GM18870 (cell line): ENCODE data around the gene TMBIM4.

Experiments used
- ATAC-seq: cut with Tn5 transposase; IDR thresholded peaks from one replicate; pipeline ENCODE4 v1.9.1; 2021; ENCODE audit warnings: moderate library complexity; ENCODE audit not compliant: unreplicated experiment

TMBIM4 gene

GRCh38 chr12:66142826-66143225, 27.0 kb downstream of the TMBIM4 start:
- ATAC-seq: no peak

- ATAC-seq: no peak
Measured at GRCh38 chr12:66141299-66141698, 28.5 kb downstream of the TMBIM4 start.

DNA sequence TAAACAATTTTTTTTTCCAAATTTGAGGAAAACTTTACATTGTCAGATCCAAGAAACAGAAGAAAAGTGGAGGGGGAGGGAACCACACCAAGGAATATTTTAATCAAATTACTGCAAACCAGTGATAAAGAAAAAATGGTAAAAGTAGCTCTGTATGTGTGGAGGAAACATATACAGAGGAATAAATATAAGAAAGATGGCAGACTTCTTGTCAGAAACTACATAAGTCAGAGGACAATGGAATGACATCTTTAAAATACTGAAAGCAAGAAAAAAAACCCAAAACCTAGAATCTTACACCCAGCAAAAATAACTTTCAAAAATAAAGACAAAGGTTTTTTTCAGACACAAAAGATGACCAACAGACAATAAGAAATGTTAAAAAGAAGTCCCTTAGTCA, 29.1 kb downstream of the TMBIM4 start:
- no peak for ATAC-seq

DNA sequence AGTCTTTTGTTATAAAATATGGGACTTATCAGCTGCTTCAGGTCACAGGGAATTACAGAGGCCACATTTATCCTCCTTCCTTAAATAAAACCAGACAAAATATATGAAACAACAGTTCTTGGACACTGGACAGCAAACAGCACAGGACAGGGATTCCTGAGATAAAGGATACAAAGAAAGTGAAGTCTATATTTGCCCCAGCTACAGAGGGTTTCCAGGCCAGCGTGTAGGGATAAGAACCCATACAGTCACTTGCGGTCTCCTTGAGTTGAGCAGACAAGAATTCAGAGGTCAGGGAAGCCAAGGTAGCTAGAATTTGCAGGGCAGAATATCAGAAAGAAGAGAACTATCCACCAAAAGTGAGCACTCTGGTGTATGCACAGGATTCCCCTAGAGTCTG, 30.5 kb downstream of the TMBIM4 start:
- ATAC-seq: no peak

- ATAC-seq: no peak
Measured at GRCh38 chr12:66137937-66138336, 31.9 kb downstream of the TMBIM4 start.

DNA sequence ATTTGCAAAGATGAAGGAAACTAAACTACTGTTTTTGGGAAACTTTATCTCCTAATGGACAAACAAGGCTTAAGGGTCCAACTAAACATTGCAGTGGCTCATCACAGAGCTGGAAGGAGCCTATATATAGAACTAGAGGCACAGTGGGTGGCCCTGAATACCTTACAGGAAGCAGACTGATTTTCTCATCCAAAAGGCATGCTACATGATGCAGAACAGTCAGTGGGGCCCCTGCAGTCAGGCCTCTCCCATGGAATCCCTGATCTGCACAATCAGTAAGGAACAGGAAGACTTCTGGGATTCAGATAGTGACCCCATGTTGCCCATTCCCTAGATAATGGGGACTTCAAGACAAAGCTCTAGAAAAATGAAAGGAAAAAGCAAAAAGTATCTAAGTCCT, 37.4 kb downstream of the TMBIM4 start:
- no peak for ATAC-seq

DNA sequence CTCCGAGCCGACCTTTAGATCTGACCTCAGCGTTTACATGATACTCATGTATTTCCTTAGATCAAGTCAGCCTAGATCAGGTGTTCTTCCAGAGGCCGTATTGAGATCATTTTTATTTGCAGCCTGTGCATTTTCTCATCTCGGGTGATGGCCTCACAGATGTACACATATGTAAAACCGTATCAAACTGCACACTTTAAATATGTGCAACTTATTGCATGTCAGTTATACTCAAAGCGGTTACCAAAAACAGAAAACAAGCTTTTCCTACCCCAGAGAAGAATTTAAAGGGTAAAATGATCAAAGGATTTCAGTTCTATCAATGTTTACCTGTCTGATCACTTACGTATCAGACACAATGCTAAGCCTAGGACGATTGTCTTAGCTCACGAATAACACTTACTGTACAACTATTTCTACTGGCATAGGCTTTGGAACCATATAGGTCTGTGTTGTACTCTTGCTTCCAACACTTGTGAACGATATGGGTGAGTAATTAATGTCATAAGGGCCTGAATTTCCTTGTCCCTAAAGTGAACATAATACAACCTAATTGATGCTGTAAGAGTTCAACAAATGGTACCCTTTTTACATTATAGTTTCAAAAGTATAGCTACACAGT, 38.6 kb downstream of the TMBIM4 start:
- peak; percentile 5 for ATAC-seq

GRCh38 chr12:66130267-66131066, 39.3 kb downstream of the TMBIM4 start, which contains the start of gene LLPH:
TSS of gene LLPH (minus strand) at chr12:66130750. CDS start at chr12:66129106, 1,644 bp downstream.
- ATAC-seq: peak; percentile 89

DNA sequence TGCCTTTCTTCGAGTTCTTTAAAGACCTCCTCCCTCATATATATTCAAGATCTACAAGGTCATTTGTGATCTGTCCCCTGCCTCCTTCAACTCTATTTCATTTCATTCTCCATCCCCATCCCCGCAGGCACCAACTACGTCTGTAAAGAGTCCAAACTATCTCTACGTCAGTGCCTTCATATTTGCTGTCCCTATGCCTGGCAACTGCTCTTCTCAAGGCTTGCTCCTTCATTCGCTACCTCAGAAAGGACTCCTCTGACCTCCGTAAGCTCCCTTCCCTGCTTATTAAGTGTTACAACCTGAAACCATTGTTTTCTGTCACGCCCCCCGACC, 39.9 kb downstream of the TMBIM4 start:
- ATAC-seq: no peak

DNA sequence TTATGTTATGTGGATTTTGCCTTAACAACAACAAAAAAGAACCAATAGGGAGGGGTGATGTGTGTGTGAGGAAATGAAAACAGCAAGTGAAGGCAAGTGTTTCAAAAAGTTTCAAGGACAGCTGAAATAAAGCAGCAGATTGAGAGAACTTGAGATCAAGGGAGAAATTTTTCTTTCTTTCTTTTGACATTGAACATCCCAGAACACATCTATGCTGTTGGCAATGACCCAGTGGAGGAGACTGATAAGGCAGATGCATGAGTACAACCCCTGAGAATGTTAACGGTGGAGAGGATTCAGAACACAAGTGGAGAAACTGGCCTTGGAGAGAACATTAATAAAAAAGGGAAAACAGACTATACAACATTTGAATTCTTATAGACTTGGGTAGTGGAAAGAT, 42.1 kb downstream of the TMBIM4 start:
- ATAC-seq: no peak

DNA sequence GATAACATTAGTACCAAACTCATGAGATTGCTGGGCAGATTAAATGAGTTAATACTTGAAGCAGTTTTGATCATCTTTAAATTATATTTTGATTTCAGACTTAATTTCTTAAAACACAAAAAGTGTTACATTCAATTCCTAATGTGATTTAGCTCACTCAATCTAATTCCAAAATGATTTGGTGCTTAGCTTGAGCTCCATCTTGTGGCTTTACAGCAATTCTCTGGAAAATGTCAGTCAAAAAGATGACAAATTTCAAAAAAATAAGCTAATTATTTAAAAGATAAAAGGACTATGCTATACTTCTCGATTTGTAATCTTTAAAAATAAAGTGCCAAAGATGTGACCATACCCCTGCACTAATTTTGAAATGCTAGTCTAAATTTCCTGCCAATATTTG, 49.3 kb downstream of the TMBIM4 start:
- ATAC-seq: no peak

DNA sequence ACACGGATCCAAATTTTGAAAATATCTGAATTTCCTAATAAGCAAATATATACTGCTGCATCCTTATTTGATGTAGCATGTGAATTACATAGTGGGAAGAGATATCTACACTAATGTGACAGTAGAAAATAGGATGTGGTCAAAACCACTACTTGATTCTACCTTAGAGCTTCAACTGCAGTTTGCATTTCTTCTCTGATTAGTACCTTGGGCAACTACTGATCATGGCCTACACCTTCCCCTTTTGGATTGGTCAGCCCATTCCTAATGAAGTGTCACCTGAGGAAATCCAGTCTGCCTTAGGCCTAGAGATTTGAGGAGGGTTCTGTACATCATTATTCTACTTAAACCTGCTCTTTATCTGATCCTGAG, 49.9 kb downstream of the TMBIM4 start:
- no peak for ATAC-seq

- no peak for ATAC-seq
Measured at GRCh38 chr12:66119229-66119869, 50.4 kb downstream of the TMBIM4 start.

GRCh38 chr12:66118240-66118891, 51.4 kb downstream of the TMBIM4 start:
- ATAC-seq: peak; percentile 46

- ATAC-seq: no peak
Measured at GRCh38 chr12:66117242-66117641, 52.6 kb downstream of the TMBIM4 start.

GRCh38 chr12:66115071-66115600, 54.7 kb downstream of the TMBIM4 start:
- no peak for ATAC-seq

DNA sequence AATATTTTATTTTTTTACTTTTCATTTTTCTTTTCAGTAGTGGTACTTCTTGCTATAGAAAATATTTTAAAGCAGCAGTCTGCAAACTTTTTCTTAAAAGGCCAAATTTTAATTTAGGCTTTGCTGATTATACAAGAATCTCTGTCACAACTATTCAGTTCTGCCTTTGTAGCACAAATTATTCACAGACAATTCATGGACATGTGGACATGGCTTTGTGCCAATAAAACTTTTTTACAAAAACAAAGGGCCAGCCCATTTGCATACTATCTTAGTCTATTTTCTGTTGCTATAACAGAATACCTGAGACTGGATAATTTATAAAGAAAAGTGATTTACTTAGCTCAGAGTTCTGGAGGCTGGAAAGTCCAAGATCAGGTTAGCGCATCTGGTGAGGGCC, 56.3 kb downstream of the TMBIM4 start:
- no peak for ATAC-seq

DNA sequence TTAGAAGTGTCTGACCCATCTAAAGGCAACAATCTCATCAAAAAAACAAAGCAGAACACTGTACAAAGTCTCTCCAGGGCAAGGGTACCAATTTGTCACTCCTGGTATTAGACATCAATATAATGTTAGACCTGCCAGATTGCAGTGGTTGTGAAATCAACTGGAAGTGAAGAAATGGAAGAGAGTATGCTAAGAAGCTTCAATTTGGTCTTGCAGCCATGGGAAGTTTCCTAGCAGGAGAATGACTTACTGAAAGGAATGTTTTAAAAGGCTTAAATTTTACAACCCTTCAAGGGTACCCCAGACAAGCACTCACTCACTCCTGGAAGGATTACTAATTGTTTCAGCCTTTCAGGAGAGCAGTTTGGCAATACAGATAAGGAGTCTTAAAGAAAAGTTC, 58.2 kb downstream of the TMBIM4 start:
- no peak for ATAC-seq

DNA sequence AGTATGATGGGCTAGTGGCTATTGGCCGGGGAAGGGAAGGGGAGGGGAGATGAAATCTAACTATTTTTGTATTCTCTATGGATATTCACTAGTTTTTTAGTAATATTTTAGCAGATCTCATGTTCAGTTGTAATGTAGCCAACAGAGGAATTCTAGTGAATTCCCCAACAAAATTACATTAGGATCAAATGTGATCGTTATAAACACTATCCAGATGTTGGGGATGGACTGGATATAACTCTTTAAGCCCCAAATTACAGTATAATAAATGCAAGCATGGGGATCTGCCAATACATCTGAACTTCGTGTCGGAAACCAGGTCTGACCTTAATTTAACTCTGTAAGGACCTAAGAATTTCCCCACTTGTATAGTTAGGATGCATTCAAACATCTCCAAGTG, 60.7 kb downstream of the TMBIM4 start:
- no peak for ATAC-seq

DNA sequence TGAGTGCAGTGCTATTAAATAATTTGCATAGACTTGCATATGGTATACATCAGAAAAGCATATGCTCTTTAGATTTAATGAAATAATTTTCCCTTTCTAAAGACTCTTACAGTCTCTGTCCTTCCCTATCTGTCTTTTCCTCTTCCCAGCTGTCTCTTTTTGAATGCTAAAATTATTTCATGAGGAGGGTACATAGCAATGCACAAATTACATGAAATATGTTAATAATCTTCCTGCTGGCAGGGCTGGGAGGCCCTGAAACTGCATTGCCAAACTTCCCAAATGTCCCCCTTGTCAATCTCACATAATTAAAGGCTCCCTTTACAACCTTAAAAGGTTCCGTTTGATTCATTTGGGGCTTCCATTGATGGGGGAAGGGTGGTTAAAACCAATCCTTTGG, 61.4 kb downstream of the TMBIM4 start:
- ATAC-seq: no peak

GRCh38 chr12:66107451-66107915, 62.3 kb downstream of the TMBIM4 start:
- peak; percentile 95 for ATAC-seq
